Activated CD4-positive, CD25-positive, alpha-beta regulatory T cell treated with anti-CD3 and anti-CD28 coated beads, Interleukin-2, amount 50 U/mL, for 16 hours (primary cell): ENCODE data around the gene ATXN1.

Experiments used
- DNase-seq: peaks from one replicate; pipeline ENCODE4 v3.0.0-alpha.2; 2020; ENCODE audit warnings: low read depth, low spot score

Gene ATXN1

DNA sequence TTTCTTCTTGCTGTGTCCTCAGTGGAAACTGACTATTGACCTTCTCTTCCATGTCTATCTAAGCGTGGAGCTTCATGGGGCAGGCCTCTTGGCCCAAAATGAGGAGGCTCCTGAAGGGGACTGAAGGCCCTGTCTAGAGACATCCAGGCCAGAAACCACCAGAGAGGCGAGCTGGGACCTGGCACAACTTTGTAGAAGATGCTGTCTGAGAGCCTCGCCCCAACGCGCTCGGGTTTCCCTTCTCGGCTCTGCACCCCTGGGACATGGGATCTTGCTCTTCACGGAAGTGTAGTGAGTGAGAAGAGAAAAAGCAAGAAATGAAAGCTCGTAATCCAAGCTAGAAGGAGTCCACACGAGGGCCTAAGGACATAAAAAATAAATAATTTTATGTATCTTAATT is 426.1 kb downstream of the ATXN1 start:
- DNase-seq, result no peak

- DNase-seq, result no peak
Observed at GRCh38 chr6:16334671-16335070, 426.6 kb downstream of the ATXN1 start.

DNA sequence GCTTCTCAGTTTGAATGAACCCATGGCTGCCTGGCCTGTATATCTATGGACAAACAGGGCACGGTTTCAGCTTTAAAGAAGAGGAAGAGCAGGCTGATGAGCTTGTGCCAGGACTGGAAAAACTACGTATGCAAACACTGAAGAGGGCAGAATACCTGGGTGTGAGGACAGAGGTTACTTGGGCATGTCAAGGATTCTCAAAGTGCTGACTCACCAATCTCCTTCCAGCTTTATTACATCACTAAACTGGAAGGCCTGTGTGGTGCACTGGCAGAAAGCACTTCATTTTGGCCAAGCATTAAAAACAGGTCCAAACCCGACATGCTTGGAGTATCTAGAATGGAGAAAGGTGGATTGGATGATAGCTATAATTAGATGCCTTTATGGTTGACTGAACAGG is 427.7 kb downstream of the ATXN1 start:
- DNase-seq, result no peak

GRCh38 chr6:16332175-16332542 is 429.1 kb downstream of the ATXN1 start:
- peak; percentile 77 for DNase-seq

- peak; percentile 30 for DNase-seq
Observed at GRCh38 chr6:16331384-16332174, 429.7 kb downstream of the ATXN1 start.

DNA sequence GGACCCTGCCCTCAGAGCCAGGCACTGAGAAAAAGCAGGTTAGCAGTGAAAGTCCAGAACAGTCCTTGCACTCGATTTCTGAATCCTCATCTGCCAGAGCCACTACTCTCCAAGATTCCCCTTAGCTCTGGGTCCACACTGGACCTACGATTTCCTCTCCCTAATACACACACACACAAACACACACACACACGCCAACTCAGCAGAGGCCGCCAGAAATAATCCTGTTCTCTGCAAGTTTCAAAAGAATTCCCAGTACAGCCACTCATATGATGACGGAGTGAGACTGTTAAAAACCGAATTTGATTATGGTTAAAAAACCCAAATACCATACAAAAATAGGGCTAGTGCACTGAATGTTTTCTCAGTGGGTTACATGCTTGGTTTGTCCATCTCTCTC is 432.0 kb downstream of the ATXN1 start:
- no peak for DNase-seq

DNA sequence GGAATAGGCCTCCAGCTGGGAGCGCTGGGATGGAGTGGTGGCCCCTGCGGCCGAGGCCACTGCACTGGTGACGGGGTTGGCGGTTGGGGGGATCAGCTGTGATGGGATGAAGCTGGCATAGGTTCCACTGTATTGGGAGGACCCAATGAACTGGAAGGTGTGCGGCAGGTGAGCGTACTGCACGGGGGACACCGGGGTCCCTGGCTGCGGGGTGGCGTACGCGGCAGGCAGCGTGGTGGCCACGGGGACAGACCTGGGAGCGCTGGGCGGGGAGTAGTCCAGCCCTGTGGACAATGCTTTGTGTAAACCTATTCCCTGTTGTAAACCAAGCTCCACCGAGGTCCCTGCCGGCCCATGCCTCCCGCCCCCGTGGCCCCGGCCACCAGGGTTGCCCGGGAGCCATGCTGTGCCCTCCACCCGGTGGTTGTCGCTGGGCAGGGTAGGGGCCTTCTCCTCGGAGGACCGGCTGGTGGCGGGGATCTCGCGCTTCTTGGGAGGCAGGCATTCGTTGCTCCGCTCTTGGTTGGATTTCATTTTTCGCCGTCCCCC is 433.4 kb downstream of the ATXN1 start:
- DNase-seq, result no peak

GRCh38 chr6:16326971-16327776 is 434.1 kb downstream of the ATXN1 start:
- no peak for DNase-seq

DNA sequence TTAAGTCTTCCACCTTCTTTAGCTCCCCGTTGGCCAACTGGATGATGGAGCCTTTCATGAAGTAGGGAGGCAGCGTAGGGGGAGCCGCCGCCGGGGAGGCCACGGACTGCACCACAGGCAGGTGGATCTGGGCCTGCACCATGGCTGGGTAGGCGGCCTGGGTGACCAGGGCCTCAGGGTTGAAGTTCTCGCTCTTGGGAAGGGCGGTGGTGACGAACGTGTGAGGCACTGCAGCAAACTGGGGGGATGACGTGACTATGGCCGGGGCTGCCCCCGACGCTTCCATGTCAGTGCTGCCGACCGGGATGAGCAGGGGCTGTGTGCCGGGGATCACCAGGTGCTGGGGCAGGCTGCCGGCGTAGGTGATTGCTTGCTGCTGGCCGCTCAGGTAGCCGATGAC is 434.7 kb downstream of the ATXN1 start:
- DNase-seq, result no peak

DNA sequence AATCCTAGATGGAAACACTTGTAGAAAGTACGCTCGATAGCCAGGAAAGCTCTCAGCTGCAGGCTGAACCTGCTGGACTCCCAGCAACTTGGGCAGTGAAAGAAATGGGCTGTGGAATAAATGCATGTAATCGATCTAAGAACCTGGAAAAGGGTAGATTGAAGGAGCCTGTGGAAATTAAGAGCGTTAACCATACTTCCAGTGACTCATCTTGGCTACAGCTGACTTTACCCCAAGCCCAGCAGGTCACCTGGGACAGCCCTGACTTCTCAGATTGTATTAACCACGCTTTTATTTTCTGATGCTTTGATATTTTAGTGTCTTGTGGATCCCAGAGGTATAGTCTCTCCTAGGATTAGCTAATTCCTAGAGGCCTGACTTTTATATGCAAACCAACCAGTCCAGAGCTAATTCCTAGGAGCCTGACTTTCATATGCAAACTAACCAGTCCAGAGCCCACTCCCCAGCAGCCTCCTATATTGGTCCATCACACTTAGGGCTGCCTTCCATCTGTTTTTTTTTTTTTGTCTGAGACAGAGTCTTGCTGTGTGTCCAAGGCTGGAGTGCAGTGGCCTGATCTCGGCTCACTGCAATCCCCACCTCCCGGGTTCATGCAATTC is 436.5 kb downstream of the ATXN1 start:
- DNase-seq, result no peak

GRCh38 chr6:16324184-16324583 is 437.1 kb downstream of the ATXN1 start:
- DNase-seq, result no peak

DNA sequence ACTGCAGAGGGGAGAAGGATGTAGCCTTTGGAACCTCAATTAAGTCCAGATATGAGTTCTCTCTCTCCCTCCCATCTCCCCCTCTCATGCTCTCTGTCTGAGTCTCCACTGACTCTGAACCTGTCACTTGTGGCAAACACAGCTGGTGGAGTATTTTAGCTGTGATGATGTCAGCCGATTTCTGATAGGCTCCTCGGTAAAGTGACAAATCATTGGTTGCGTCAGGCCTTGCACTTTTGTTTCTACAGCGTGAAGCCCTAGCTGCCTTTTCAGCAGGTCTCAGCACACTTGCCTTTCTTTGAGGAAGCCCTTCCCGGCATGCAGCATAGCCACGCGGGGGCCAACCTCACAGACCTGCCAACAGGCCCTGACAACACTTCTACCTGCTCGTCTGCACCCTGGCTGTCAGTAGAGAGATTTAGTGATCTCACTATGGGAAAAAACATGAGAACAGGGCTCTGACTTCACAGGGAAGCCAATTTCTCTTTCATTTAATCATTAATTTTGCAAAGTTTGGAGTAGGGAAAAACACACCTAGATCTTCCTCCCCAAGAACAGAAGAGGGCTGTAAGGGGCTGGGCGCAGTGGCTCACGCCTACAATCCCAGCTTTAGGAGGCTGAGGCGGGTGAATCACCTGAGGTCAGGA is 438.5 kb downstream of the ATXN1 start:
- DNase-seq, result peak; percentile 54

DNA sequence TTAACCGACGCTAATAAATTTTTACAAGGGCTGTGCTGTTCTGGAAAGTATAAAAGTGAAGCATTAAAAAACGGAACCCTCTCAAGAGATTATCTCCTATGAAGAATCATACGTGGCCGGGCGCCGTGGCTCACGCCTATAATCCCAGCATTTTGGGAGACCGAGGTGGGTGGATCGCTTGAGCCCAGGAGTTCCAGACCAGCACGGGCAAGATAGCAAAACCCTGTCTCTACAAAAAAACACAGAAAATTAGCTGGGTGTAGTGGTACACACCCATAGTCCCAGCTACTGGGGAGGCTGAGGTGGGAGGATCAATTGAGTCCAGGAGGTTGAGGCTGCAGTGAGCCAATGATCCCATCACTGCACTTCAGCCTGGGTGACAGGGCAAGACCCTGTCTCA is 439.4 kb downstream of the ATXN1 start:
- no peak for DNase-seq

GRCh38 chr6:16321341-16321710 is 439.9 kb downstream of the ATXN1 start:
- DNase-seq, result no peak

DNA sequence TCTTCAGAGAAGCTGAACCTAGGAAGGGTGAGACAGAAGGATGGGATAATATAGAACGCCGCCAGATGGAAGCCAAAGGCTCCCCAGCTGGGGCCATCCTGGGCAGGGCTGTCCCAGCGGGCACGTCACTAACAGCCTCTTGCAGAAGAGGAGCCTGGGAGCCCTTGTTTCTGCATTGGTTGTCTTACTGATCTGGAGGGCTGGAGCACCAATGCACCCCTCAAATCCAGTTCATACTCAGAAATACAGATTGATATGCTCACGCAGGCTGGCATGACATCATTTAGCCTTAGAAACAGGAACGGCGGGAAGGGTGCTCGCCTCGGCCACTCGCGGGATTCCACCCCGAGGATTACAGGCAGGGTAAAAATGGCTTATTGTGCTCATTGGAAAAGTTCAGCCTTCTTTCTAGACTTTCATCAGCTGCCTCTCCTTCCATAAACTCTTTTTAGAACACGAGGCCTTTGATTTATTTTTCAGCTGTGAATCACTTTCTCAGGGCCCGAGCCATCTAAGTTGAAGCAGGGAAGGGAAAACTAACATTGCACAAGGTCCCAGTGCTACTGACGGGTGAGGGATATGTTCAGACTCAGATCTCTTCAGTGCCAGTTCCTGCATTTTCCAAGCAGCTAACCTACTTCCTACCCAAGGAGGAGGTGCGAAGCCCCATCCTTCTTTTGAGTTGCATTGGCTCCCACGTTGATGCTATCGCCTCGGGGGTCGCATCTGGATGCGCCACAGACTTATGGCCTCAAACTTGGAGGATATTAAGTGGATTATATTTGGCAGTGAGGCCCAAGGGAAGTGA is 440.5 kb downstream of the ATXN1 start:
- DNase-seq, result no peak

DNA sequence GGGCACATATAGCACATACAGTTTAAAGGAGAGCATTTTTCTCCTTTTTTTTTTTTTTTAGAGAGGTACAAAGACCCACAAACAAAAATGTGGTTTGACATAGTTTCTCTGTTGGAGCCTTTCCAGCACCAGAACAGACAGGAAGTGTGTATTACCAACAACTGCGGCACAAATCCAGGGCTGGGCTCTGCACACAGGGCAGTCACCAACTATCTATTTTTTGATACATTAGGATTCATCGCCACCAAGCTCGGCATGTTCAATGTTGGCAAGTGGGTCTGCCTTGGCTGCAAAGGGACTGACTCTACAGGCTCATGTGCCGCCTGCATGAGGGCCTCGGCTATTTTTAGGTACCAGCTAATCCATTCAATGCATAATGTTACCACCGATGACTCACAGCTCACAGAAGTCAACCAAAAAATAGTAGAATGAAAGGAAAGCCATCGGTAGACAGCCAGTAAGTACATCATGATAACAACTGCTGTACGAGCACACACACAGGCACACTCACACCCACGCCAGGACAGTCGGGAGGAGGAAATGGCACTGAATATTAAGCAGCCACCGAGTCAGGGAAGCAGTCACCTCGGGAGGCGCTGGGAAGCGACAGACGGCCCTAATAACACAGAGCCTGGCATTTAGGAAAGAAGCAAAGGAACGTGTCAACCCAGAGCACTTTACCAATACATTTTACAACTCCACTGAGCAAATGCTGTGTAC is 441.3 kb downstream of the ATXN1 start:
- peak; percentile 37 for DNase-seq

DNA sequence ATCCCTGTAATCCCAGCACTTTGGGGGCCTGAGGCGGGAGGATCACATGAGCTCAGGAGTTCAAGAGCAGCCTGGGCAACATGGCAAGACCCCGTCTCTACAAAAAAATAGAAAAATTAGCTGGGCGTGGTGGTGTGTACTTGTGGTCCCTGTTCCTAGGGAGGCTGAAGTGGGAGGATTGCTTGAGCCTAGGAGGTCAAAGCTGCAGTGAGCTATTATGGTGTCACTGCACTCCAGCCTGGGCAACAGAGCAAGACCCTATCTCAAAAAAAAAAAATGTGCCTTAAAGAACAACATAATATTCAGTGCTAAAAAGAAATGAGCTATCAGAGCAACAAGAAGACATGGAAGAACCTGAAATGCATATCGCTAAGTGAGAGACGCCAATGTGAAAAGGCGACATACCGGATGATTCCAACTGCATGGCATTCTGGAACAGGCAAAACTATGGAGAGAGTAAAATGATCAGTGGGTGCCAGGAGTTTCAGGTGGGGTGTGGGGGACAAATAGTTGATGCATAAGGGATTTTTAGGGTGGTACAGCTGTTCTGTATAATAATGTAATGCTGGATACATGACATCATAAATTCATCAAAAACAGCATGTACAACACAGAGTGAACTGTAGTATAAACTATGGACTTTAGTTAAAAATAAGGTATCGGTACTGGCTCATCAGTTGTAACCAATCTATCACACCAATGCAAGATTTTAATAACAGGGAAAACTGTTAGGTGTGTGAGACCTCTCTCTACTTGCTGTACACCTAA is 442.1 kb downstream of the ATXN1 start:
- no peak for DNase-seq

DNA sequence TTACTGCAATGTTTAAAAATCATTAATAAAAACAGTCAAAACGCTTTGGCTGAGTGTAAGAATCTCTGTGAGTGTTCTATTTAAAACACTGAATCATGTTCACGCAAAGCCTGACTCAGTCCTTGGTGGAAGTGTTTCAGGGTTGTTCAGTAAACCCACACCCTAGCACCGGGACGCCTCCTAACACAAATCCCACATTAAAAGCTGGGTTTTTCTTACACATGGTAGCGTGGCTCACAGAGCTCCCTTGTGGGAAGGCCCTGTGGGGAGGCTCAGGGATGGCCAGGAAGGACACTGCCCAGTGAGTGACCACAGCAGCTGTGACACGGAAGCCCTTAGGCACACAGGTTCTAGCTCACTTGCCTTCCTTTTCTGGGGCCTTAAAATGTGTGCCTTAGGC is 442.7 kb downstream of the ATXN1 start:
- no peak for DNase-seq

GRCh38 chr6:16316741-16317251 is 444.5 kb downstream of the ATXN1 start:
- no peak for DNase-seq
